ENCODE results near the gene INHA.

DNA sequence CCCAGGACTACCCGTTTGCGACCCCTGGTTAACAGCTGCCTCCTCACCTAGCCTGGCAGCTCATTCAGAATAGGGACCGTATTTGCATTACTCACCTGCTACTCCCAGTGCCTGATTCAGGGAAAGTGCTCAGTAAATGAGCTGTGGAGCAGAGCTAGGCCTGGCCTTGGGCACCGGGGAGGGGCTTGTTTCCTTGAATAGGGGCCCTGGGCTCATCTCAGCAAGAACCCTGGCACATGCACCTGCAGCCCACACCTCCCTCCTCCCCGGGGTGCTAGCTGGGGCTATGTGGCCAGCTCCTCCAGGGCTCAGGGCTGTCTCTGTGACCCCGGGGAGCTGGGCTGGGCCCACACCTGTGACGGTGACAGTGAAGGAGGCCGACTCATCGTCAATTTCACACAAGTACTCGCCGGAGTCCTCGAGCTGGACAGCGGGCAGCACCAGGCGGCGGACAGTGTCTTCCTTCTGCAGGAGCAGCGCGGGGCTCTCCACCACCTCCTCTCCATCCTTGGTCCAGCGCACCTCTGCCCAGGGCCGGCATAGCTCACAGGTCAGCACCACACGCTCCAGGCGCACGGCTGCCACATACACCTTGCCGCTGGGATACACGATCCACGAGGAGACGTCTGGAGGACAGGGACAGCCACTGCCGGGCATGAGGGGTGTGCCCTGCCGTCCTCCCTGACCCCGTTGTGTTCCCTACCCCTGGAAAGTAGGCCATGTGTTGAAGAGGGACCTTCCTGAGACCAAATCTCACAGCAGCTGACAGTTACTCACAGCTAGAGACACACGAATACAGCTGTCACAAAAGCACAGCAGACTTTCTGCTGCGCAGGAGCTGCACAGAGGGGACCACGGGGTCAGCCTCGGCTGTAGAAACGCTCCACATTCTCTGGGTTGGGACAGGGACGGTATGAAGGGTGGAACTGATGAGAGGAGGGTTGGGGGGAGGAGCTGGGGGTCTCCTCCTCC, 9.8 kb upstream of the INHA start:
- TF ChIP-seq, protein P1, sequence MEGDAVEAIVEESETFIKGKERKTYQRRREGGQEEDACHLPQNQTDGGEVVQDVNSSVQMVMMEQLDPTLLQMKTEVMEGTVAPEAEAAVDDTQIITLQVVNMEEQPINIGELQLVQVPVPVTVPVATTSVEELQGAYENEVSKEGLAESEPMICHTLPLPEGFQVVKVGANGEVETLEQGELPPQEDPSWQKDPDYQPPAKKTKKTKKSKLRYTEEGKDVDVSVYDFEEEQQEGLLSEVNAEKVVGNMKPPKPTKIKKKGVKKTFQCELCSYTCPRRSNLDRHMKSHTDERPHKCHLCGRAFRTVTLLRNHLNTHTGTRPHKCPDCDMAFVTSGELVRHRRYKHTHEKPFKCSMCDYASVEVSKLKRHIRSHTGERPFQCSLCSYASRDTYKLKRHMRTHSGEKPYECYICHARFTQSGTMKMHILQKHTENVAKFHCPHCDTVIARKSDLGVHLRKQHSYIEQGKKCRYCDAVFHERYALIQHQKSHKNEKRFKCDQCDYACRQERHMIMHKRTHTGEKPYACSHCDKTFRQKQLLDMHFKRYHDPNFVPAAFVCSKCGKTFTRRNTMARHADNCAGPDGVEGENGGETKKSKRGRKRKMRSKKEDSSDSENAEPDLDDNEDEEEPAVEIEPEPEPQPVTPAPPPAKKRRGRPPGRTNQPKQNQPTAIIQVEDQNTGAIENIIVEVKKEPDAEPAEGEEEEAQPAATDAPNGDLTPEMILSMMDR (IDR thresholded peaks at IDR 0.05) = no peak
- TF ChIP-seq SMC3 (IDR thresholded peaks at IDR 0.05; ENCODE audit: low read depth, low read length) (no peak), RXRA (IDR thresholded peaks at IDR 0.05; ENCODE audit: borderline replicate concordance, low read depth) (no peak), POLR2AphosphoS5 (IDR thresholded peaks at IDR 0.05; ENCODE audit: low read depth, low read length) (no peak), CHD2 (IDR thresholded peaks at IDR 0.05; ENCODE audit: low read length, partially characterized antibody) (no peak), EP300 (IDR thresholded peaks at IDR 0.05; ENCODE audit: borderline replicate concordance in 1 of 2, low read depth in 1 of 2, low read length in 1 of 2) (no peak), TAF1 (IDR thresholded peaks at IDR 0.05; ENCODE audit: borderline replicate concordance, low read depth, low read length) (no peak), NRF1 (IDR thresholded peaks at IDR 0.05; ENCODE audit: low read depth, low read length) (no peak)
- TF ChIP-seq, protein P2, sequence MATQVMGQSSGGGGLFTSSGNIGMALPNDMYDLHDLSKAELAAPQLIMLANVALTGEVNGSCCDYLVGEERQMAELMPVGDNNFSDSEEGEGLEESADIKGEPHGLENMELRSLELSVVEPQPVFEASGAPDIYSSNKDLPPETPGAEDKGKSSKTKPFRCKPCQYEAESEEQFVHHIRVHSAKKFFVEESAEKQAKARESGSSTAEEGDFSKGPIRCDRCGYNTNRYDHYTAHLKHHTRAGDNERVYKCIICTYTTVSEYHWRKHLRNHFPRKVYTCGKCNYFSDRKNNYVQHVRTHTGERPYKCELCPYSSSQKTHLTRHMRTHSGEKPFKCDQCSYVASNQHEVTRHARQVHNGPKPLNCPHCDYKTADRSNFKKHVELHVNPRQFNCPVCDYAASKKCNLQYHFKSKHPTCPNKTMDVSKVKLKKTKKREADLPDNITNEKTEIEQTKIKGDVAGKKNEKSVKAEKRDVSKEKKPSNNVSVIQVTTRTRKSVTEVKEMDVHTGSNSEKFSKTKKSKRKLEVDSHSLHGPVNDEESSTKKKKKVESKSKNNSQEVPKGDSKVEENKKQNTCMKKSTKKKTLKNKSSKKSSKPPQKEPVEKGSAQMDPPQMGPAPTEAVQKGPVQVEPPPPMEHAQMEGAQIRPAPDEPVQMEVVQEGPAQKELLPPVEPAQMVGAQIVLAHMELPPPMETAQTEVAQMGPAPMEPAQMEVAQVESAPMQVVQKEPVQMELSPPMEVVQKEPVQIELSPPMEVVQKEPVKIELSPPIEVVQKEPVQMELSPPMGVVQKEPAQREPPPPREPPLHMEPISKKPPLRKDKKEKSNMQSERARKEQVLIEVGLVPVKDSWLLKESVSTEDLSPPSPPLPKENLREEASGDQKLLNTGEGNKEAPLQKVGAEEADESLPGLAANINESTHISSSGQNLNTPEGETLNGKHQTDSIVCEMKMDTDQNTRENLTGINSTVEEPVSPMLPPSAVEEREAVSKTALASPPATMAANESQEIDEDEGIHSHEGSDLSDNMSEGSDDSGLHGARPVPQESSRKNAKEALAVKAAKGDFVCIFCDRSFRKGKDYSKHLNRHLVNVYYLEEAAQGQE (IDR thresholded peaks at IDR 0.05; ENCODE audit: low read depth, low read length) = no peak
